HG02884 (cell line): ENCODE results near the gene ADAMTSL1.

Experiments
- ATAC-seq: cut with Tn5 transposase; IDR thresholded peaks from one replicate; pipeline ENCODE4 v1.9.1; 2021; ENCODE audit warnings: mild to moderate bottlenecking, moderate library complexity; ENCODE audit not compliant: unreplicated experiment

Gene ADAMTSL1

DNA sequence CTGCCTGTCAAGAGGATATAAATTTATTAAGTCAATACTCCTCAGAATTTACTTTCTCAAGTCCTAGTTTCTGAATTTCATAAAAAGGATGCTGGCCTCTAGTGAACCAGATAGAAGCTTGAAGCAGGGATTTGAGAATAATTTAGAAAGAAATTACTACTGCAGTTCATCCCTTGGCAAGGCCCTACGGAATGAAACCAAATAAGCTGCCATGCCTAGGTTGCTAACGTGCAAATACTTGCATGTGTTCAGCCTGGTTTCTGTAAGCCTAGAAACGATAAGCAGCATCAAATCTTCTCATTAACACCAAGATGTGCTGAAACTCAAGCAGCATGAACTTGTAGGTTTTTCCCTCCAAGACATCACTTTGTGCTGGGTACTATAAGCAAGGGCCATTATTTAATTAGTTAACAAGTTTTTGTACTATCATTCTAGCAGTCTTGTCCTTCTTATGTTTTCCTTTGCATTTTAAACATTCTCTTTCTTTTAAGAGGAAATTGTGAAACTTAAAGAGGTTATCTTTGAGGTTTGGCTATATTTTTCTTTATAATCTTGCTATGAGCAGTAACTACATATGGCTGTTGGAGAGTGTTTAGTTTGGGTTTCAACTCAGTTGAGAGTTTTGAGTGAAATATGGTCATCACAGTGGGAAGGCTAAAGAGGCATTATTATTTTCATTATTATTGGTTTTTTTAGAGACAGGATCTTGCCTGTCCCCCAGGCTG, 71.8 kb downstream of the ADAMTSL1 start:
- no peak for ATAC-seq

DNA sequence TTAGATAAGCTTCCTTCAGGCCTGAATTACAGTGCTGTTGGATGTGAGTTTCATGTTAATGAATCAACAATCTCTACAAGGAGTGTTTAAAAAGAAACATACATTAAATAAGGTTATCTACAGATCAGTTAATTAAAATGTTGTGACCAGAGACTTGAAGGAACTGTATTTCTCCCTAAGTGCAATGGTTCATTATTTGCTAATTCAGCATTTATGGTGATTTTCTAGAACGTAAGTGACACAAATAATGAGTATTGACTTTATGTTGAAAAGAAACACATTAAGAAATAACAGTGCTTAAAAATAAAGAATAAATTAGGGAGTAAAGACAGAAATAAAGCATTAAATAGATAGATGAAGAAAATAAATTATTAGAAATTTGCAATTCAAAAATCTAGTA, 74.5 kb downstream of the ADAMTSL1 start:
- no peak for ATAC-seq

DNA sequence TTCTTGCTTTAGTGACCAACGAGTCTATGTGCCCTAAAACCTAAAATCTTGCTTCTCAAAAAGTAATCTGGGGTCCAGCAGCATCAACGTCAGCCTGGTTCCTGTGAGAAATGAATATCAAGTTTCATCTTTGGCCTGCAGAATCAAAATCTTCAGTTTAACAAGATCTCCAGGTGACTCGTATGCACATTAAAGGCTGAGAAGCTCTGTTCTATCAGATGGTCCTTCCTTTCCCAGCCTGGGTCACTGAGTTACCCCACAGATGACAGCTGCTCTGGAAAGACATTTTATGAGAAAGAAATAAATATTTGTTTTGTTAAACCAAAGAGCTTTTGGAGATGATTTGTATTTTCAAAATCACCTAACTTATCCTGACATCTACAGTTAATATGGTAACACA, 75.8 kb downstream of the ADAMTSL1 start:
- ATAC-seq = no peak

DNA sequence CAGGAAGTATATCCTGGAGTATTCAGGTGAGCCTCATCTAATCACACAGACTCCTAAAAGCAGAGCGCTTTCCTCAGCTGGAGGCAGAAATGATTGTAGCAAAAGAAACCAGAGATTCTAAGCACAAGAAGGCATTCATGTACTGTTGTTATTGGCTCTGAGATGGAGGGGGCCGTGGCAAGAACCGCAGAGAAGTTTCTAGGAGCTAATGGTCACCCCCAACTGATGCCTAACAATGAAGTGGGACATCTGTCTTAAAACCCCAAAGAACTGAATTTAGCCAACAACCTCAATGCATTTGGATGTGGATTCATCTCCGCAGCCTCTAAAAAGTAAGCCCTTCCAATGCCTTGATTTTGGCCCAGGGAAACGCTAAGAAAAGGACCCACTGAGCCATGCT, 76.3 kb downstream of the ADAMTSL1 start:
- ATAC-seq = no peak

DNA sequence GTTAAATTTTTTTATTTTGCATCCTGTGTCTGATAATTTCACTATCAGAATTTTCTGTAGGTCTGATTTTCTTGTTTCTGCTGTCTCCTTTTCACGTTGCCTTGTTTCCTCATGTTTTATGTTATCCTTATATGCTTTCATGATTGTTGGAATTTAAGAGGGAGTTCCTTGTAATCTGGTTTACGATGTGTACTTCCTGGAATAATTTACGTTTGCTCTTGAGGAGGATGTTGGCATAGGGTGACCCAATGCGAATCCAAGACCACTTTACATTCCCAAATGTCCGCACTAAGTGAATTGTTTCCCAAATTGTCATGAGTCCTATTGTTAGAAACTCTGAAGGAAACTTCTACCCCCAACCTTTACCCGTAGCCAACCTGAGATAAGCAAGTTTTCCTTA, 80.3 kb downstream of the ADAMTSL1 start:
- no peak for ATAC-seq

DNA sequence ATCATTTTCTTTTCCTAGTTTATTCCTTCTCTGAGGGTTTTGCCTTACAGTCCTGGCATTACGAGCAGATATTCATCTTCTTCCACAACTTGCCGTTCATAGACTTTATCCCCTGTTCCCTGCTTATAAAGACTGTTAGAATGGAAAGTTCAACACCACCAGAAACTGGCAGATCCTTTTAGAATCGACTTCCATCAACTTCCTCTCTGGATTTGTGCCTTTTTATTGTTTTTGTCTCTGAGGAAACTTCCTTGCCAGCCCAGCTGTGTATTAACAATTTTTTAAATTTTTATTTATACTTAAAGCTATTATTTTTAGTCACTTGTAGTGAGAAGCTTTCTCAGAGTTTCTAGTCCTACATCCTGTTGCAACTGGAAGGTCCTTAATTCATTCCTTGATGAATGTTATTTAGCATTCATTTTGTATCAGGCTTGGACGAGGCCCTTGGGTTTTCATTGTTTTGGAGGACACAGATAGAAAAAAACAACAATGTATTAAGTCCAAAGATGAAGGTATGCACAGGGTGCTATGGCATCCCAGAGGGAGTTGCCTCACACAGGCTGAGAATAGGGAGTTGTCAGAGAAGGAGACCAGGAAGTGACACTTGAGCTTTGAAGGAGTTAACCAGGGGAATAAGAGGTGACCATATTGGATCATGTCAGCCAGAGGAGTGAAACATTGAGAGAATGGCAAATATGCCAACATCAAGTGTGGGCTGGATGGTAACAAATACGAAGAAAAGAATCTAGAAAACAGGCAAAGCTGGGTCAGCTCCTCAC, 81.3 kb downstream of the ADAMTSL1 start:
- ATAC-seq = no peak

DNA sequence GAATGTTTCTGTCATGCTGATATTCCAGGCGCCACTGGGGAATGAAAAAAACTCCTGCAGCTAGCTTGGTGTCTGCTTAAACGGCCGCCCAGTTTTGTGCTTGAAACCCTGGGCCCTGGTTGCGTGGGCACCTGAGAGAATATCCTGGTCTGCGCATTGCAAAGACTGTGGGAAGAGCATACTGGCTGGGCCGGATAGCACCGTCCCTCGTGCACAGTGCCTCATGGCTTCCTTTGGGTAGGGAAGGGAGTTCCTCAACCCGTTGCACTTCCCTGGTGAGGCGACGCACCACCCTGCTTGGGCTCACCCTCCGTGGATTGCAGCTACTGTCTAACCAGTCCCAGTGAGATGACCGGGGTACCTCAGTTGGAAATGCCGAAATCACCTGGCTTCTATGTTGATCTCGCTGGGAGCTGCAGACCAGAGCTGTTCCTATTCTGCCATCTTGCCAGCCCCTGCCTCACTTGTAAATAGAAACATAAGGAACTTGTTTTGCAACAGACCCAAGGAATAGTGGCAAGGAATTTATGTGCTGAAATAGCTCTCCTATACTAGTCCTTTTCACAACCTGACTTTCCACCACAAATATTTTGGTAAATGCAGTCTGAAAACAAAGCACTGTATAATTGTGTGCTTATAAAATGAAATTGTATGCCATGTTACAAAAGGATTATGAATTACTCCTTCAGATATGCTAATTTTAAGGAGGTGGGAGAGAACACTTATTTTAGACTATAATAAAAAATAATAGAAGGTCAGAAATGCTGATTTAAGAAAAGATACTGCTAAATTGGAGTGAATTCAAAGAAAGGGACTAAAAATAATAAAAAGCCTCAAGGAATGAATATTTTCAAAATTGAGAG, 90.3 kb downstream of the ADAMTSL1 start:
- ATAC-seq = no peak

DNA sequence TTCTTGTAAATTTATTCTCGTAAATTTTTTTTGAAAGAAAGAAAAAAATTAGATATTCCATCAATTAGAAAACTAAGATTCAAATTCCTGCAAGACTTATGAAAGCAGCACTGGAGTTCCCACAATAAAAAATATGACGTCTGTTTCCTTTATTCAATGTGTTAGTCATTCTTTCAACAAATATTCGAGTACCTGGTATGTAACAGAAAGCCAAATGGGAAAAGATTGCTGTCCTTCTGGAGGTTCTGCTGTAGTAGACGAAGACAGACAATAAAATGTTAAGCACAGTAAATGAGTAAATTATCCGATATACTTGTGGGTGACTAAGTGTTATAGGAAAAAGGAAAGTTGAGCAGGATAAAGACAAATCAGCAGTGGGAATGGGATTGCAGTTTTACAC, 92.2 kb downstream of the ADAMTSL1 start:
- no peak for ATAC-seq

DNA sequence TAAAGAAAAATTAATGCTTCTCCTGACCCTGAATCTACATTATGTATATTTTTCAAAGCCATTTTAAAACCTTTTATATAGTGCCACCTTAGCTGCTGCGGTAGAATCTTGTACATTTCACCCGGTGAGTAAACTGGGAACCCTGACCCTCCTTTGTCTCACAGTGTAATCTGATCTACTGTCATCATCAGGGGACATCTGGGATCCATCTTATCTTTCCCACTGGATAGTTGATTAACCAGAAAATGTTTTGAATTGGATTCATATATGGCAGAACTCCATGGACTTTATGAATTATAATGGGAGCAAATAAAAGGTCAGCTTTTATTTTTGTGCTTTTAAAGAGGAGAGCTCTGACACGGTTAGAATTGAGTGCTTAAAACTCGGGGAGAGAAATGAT, 95.0 kb downstream of the ADAMTSL1 start:
- ATAC-seq = no peak

DNA sequence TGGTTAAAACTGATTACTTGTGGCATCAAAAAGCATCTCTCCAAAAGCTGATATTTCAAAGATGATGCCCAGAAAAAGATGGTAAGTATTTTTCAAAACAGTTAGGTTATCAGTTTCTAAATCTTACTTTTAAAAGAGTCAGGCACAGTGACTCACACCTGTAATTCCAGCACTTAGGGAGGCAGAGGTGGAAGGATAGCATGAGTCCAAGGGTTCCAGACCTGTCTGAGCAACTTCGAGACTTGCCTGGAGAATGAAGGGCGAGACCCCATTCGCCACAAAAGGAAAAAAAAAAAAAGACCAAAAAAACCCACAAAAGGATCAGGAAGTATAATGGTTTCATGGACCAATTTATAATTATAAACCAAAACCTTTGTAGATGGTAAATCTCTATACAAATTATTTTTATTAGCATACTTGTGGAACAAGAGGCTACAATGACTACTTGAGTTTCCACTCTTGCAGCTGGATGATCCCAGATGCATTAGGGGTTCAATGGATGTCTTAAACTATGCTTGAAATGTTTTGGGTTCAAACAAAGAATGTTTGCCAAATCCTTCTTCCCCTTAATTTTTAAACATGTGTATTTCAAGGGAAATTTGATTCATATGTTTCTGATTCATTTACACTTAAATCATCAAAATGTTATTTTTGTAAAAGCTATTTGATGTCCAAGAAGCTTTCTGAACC, 96.1 kb downstream of the ADAMTSL1 start:
- ATAC-seq = no peak

DNA sequence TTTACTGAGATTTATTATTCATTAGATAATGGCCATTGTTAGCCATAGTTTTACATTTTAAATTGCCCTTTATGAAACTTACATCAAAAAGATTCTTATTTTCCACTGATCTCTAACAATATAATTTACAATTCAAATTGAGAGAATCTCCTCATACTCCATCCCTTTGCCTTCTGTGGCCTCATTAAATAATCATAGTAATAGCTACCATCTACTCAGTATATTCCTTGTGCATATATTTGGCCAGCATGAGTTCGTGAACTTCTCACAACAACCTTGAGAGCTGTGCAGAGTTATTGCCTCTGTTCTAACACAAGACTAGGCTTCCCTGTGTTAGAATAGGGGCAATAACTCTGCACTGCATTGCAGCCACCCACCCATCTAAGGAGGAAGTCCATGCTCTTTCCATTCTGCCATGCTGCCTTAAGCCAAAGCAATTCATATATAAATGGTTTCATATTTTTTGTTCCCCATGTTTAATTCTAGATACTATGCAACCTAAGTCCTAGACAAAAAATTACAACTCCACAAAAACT, 99.1 kb downstream of the ADAMTSL1 start:
- no peak for ATAC-seq

DNA sequence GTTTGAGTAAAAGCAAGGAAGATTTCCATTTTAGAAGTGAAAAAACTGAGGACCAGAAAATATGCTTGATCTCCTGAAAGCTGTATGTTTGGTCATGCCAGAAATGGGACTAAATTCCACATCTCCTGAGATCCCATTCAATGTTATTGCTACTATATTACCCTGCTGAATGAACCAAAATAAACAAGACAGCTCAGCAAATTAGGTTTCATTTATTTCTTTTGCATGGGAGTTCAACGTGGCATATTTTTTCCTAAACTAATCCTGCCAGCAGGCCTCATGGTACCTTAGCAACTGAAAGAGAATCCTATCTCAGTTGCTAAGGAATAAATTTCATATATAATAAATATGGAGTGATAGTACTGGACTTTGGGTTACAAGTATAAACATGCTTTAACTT, 101.7 kb downstream of the ADAMTSL1 start:
- no peak for ATAC-seq

DNA sequence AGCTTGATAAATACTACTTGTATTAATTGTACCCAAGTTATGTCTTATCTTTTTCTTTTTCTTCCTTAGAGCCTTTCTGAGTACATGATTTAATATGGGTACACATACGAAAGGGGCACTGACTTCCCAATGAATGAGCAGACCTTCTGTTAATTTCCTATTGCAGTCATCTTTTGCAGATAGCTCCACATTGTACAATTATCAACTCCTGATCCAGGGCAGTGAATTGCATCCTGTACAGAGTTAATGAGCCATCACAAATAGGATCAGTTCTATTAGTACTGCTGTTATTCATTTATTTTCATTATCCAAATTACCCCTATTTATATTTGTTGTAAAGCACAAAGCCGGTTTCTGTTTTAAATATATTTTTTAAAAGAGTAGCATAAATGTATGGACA, 105.6 kb downstream of the ADAMTSL1 start:
- no peak for ATAC-seq

DNA sequence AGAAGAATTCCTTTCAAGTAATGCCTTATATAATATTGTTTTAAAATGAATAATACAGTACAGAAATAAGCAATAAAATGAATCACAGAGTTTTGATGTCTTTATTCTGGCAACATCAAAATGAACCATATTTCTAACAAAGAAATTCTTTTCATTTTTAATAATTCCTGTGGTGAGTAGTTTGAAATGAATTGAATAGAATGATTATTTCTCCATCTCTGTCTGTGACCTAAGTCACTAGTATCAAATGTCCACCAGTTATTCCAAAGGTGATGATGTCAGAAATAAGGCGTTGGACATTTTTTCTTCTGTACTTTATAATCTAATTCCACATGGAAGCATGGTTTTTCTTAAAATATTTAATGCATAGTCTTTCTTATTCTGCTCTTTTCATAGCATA, 106.2 kb downstream of the ADAMTSL1 start:
- ATAC-seq = no peak

DNA sequence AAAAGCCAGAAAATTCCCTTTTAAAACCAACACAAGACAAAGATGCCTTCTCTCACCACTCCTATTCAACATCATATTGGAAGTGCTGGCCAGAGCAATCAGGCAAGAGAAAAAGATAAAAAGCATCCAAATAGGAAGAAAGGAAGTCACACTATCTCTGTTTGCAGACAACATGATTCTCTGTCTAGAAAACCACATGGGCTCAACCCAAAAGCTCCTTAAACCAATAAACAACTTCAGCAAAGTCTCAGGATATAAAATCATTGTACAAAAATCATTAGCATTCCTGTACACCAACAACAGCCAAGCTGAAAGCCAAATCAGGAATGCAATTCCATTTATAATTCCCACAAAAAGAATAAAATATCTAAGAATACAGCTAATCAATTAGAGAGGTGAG, 112.0 kb downstream of the ADAMTSL1 start:
- ATAC-seq = no peak

DNA sequence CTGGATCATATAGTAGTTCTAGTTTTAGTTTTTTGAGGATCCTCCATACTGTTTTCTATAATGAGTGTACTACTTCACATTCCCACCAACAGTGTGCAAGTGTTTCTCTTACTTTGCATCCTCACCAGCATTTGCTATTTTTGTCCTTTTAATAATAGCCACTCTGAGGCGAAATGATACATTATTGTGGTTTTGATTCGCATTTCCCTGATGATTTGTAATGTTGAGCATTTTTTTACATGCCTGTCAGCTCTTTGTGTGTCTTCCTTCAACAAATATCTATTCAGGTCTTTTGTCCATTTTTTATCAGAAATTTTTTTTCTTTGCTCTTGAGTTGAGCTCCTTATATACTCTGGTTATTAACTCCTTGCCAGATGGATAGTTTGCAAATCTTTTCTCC, 114.0 kb downstream of the ADAMTSL1 start:
- ATAC-seq = no peak

DNA sequence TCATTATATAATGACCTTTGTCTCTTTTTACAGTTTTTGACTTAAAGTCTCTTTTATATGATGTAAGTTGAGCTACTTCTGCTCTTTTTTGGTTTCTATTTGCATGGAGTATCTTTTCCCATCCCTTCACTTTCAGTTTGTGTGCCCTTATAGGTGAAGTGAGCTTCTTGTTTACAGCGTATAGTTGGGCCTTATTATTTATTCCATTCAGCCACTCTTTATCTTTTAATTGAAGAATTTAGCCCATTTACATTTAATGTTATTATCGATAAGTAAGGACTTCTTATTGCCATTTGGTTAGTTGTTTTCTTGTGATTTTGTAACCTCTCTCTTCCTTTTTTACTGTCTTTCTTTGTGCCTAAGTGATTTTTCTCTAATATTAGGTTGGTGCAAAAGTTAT, 117.3 kb downstream of the ADAMTSL1 start:
- ATAC-seq = no peak

DNA sequence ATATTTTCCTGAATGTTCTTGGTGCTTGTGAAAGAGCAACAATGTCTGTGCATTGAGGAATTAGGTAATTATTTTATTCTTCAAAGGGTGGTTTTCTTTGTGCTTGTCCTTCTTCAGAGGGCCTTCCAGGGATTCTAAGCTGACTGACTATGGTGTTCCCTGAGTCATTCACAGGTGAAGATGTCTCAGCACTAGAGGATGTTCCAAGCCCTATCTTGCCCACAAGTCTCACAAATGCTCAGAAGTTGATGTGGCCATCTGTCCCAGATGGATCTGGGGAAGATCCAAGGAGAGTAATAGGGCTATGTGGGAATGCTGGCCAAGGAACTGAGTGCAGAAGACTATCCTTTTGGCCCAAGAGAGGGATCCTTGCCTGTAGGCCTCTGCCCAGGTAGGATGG, 120.9 kb downstream of the ADAMTSL1 start:
- ATAC-seq = no peak

DNA sequence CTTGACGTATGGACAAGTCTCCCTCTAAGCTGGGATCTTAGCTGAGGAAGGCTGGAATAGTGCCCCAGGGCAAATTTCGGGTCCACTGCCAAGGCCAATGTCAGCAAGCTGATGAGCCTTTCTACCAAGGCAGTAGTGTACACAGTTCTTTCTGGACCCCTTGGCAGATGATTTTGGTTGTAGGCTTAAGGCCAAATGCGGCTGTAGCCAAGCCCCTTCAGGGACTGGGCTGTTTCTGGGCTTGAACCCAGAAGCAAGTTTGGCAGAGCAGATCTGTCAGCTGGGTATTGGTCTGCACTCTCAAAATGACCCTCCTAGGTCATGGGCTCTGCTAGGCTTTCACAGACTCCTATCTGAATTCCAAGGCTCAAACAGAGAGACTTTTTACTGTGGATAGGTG, 121.6 kb downstream of the ADAMTSL1 start:
- ATAC-seq = no peak

DNA sequence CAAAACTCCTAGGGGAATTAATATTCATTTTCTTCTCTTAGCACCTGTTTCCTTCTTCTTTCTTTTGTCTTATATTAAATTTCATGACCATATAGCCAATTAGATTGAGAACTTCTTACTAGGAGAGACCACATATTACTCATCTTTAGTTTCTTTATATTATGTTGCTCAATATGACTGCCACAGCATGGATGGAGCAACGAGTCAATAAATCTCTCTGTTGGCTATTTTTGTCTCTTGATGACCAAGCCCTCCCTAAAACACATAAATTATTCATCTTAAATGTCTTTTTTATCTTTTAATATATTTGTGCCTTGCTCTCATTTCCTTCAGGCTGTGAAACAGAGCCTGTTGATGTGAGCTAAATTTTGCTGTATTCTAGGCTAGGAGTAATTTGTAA, 123.0 kb downstream of the ADAMTSL1 start:
- ATAC-seq = no peak

DNA sequence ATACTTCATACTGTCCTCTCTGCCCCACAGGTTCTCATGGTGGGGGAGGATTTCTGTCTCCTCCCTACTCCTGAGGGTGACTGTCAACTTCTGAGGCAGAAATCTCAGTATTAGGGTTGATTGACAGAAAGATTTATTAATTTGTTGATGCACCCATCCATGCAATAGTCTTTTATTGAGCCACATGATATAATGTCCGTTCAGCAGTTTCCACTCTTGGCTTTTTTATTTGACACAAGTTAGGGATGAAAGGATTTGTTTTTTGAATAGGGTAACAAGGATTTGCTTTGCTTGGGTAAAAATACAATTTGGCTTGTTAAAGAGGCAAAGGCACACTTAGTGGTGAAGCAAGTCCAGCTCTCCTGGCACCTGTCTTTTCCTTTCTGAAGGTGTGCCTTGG, 125.0 kb downstream of the ADAMTSL1 start:
- ATAC-seq = no peak
